Peyer's patch (tissue), 4 donors: ENCODE measurements around the gene RASSF4. TPM values are rescaled to one million over a fixed set of nuclear protein-coding genes. Genes with fewer than 3 reads are reported as not detected.
A peak's percentile ranks its signal among the peaks of the same experiment; 100 is the strongest.

Experiments used
- DNase-seq, 3 donors: peaks; one replicate each; pipeline ENCODE4 v3.0.0-alpha.2; 2017 to 2019
- H3K27ac ChIP-seq, 4 donors: fragments of 200-600 bp; sonication (generic); one replicate each; pipeline ENCODE4 v1.5.1; 2016 to 2019
- H3K27me3 ChIP-seq, 2 donors: fragments of 200-600 bp; sonication (generic); one replicate each; pipeline ENCODE4 v1.5.1; 2019
- H3K36me3 ChIP-seq, 3 donors: fragments of 200-600 bp; sonication (generic); one replicate each; pipeline ENCODE4 v1.5.1; 2016 to 2019
- H3K4me1 ChIP-seq, 4 donors: fragments of 200-600 bp; sonication (generic); one replicate each; pipeline ENCODE4 v1.5.1; 2016 to 2019
- H3K4me3 ChIP-seq, 4 donors: fragments of 200-600 bp; sonication (generic); 1 replicate in 3 of 4; 2 replicates in 1 of 4; pipeline ENCODE4 v1.5.1; 2016 to 2019; ENCODE audit warnings: mild to moderate bottlenecking in 1 of 4
- H3K9me3 ChIP-seq, 4 donors: fragments of 200-600 bp; sonication (generic); one replicate each; pipeline ENCODE4 v1.5.1; 2016 to 2019; ENCODE audit warnings: mild to moderate bottlenecking in 1 of 4
- CTCF ChIP-seq, 6 experiments: fragments of 450-650 bp in 4 of 6; fragments of 200-600 bp in 2 of 6; sonication (generic) in 1 of 6; IDR thresholded peaks; one replicate each; pipeline ENCODE4 v1.5.1; 2017 to 2019; ENCODE audit warnings: antibody characterized with exemption in 6 of 6, mild to moderate bottlenecking in 3 of 6, moderate library complexity in 1 of 6
- POLR2A ChIP-seq, 2 donors: fragments of 450-650 bp; IDR thresholded peaks; one replicate each; pipeline ENCODE4 v1.5.1; 2017; ENCODE audit warnings: antibody characterized with exemption in 2 of 2, mild to moderate bottlenecking in 2 of 2, moderate library complexity in 2 of 2
- total RNA-seq, 4 donors: library from RNA; depleted of rRNA; stranded (reverse); fragments of >200 nt; gene quantifications; one replicate each; pipeline ENCODE4 v1.1.0, GENCODE V29; 2016

The RASSF4 gene
- total RNA-seq, 4 donors from 2014 or later = 62.7 to 99.6 (median 68.2) TPM

- Histone ChIP-seq H3K4me1 (no peaks in the 10 kb centered on the region), H3K9me3 (no peaks in the 10 kb centered on the region), H3K36me3 (no peaks in the 10 kb centered on the region), H3K27me3 (no peaks in the 10 kb centered on the region), H3K27ac (no peak overlapping the region), H3K4me3 (no peak overlapping the region)
- DNase-seq = no peak
- no peak for TF ChIP-seq CTCF (IDR thresholded peaks at IDR 0.05)
- no peak for TF ChIP-seq POLR2A (IDR thresholded peaks at IDR 0.05)
Measured at GRCh38 chr10:44927352-44927751, 32.2 kb upstream of the RASSF4 start.

- peaks cover 0 to 4% (median 0%) of the 10 kb centered on the region in 4 donors for H3K4me1 ChIP-seq
- no peak for DNase-seq
- no peak for TF ChIP-seq POLR2A (IDR thresholded peaks at IDR 0.05)
- TF ChIP-seq CTCF (IDR thresholded peaks at IDR 0.05) = no peak
Measured at GRCh38 chr10:44928462-44928861, 31.1 kb upstream of the RASSF4 start.

GRCh38 chr10:44929356-44930255 is 30.0 kb upstream of the RASSF4 start:
- no peak for TF ChIP-seq POLR2A (IDR thresholded peaks at IDR 0.05)
- Histone ChIP-seq H3K27me3 (no peaks in the 10 kb centered on the region), H3K4me3 (no peak overlapping the region), H3K27ac (no peak overlapping the region), H3K9me3 (no peaks in the 10 kb centered on the region), H3K4me1 (peaks cover 0 to 4% (median 0%) of the 10 kb centered on the region in 4 donors), H3K36me3 (no peaks in the 10 kb centered on the region)
- peak in 1 of 3 donors; percentile 11 for DNase-seq

More at GRCh38 chr10:44928462-44928861, 31.1 kb upstream of the RASSF4 start:
- Histone ChIP-seq H3K4me3 (no peak overlapping the region), H3K27ac (no peak overlapping the region), H3K36me3 (no peaks in the 10 kb centered on the region), H3K9me3 (no peaks in the 10 kb centered on the region), H3K27me3 (no peaks in the 10 kb centered on the region)

GRCh38 chr10:44930904-44931620 is 28.5 kb upstream of the RASSF4 start:
- TF ChIP-seq CTCF (IDR thresholded peaks at IDR 0.05) (no peak), POLR2A (IDR thresholded peaks at IDR 0.05) (no peak)
- no peak overlapping the region for H3K4me3 ChIP-seq
- H3K27me3 ChIP-seq = no peaks in the 10 kb centered on the region
- H3K9me3 ChIP-seq = no peaks in the 10 kb centered on the region
- H3K4me1 ChIP-seq = peaks cover 0 to 4% (median 0%) of the 10 kb centered on the region in 4 donors
- H3K36me3 ChIP-seq = no peaks in the 10 kb centered on the region
- no peak overlapping the region for H3K27ac ChIP-seq
- DNase-seq = peak in 1 of 3 donors; percentile 5

- Histone ChIP-seq H3K27ac (no peak overlapping the region), H3K27me3 (no peaks in the 10 kb centered on the region), H3K4me1 (peaks cover 0 to 4% (median 0%) of the 10 kb centered on the region in 4 donors), H3K9me3 (no peaks in the 10 kb centered on the region), H3K36me3 (no peaks in the 10 kb centered on the region), H3K4me3 (no peak overlapping the region)
- peak in 1 of 3 donors; percentile 9 for DNase-seq
- TF ChIP-seq POLR2A (IDR thresholded peaks at IDR 0.05) (no peak), CTCF (IDR thresholded peaks at IDR 0.05) (no peak)
Measured at GRCh38 chr10:44931621-44932516, 27.7 kb upstream of the RASSF4 start.
